Thyroid gland (tissue), 4 donors: ENCODE measurements around the gene CST3. TPM values are rescaled to one million over a fixed set of nuclear protein-coding genes. Genes with fewer than 3 reads are reported as not detected.

Source experiments
- DNase-seq, 2 donors: peaks; one replicate each; pipeline ENCODE4 v3.0.0-alpha.2; 2019
- H3K27ac ChIP-seq, 3 donors: fragments of 200-600 bp; sonication (generic); 1 replicate in 2 of 3; 2 replicates in 1 of 3; pipeline ENCODE4 v1.5.1; 2016 to 2019; ENCODE audit warnings: mild to moderate bottlenecking in 1 of 3, moderate library complexity in 1 of 3
- H3K27me3 ChIP-seq: fragments of 200-600 bp; sonication (generic); one replicate; pipeline ENCODE4 v1.5.1; 2019
- H3K36me3 ChIP-seq, 2 donors: fragments of 200-600 bp; sonication (generic); one replicate each; pipeline ENCODE4 v1.5.1; 2016 to 2019
- H3K4me1 ChIP-seq, 2 donors: fragments of 200-600 bp; sonication (generic); one replicate each; pipeline ENCODE4 v1.5.1; 2017 to 2019
- H3K4me3 ChIP-seq, 3 donors: fragments of 200-600 bp; sonication (generic); replicated peaks in 1 of 3; 1 replicate in 2 of 3; 2 replicates in 1 of 3; pipeline ENCODE4 v1.5.1; 2016; ENCODE audit warnings: mild to moderate bottlenecking in 1 of 3
- H3K9me3 ChIP-seq: fragments of 200-600 bp; sonication (generic); one replicate; pipeline ENCODE4 v1.5.1; 2017
- POLR2A ChIP-seq, 2 donors: fragments of 450-650 bp; IDR thresholded peaks; one replicate each; pipeline ENCODE4 v1.6.1; 2017; ENCODE audit warnings: antibody characterized with exemption in 2 of 2, mild to moderate bottlenecking in 2 of 2, moderate library complexity in 1 of 2
- WGBS, 2 donors: methylation state at CpG; one replicate each; pipeline ENCODE4 v1.1.5; 2017; 5-methylcytosine and 5-hydroxymethylcytosine counted together
- intact Hi-C: fragments of 100-400 bp; cut with DNase I; formaldehyde crosslinking; loops from one replicate; pipeline ENCODE4 v1.15.1; 2023
- total RNA-seq, 4 donors: library from RNA; depleted of rRNA; stranded (reverse); fragments of >200 nt; gene quantifications; one replicate each; pipeline ENCODE4 v1.2.3, GENCODE V29; 2016
- TF ChIP-seq, protein P1 (sequence below), 6 experiments: fragments of 200-600 bp in 3 of 6; fragments of 450-650 bp in 3 of 6; sonication (generic) in 3 of 6; IDR thresholded peaks; one replicate each; pipeline ENCODE4 v1.5.1; 2016 to 2019; ENCODE audit warnings: antibody characterized with exemption in 6 of 6, mild to moderate bottlenecking in 2 of 6, inconsistent platforms in 1 of 6, moderate library complexity in 1 of 6

CST3 gene
- total RNA-seq, 4 donors from 2014 or later = 638 to 1,425 (median 898) TPM

- WGBS, 2 donors = 89 to 92% methylated on average over 7 to 10 of the region's 10 CpGs
- Histone ChIP-seq H3K4me1 (no peaks in the 10 kb centered on the region), H3K9me3 (no peaks in the 10 kb centered on the region), H3K27ac (no peak overlapping the region), H3K27me3 (no peaks in the 10 kb centered on the region), H3K36me3 (no peaks in the 10 kb centered on the region), H3K4me3 (no peak overlapping the region)
- intact Hi-C loops = no loop called here
- DNase-seq = no peak
- TF ChIP-seq, protein P1, sequence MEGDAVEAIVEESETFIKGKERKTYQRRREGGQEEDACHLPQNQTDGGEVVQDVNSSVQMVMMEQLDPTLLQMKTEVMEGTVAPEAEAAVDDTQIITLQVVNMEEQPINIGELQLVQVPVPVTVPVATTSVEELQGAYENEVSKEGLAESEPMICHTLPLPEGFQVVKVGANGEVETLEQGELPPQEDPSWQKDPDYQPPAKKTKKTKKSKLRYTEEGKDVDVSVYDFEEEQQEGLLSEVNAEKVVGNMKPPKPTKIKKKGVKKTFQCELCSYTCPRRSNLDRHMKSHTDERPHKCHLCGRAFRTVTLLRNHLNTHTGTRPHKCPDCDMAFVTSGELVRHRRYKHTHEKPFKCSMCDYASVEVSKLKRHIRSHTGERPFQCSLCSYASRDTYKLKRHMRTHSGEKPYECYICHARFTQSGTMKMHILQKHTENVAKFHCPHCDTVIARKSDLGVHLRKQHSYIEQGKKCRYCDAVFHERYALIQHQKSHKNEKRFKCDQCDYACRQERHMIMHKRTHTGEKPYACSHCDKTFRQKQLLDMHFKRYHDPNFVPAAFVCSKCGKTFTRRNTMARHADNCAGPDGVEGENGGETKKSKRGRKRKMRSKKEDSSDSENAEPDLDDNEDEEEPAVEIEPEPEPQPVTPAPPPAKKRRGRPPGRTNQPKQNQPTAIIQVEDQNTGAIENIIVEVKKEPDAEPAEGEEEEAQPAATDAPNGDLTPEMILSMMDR (IDR thresholded peaks at IDR 0.05) = no peak
- no peak for TF ChIP-seq POLR2A (IDR thresholded peaks at IDR 0.05)
These were observed 49.0 kb downstream of the CST3 start for GRCh38 chr20:23588434-23589403.

- H3K27me3 ChIP-seq = no peaks in the 10 kb centered on the region
- TF ChIP-seq, protein P1 (IDR thresholded peaks at IDR 0.05) = no peak
- no peak for TF ChIP-seq POLR2A (IDR thresholded peaks at IDR 0.05)
- H3K36me3 ChIP-seq = no peaks in the 10 kb centered on the region
- no peak overlapping the region for H3K27ac ChIP-seq
- no peak overlapping the region for H3K4me3 ChIP-seq
- no peaks in the 10 kb centered on the region for H3K9me3 ChIP-seq
- no peak for DNase-seq
- no peaks in the 10 kb centered on the region for H3K4me1 ChIP-seq
- intact Hi-C loops = no loop called here
- 80 to 87% methylated on average over 7 of the region's 7 CpGs for whole genome bisulfite sequencing, 2 donors
These were observed 50.1 kb downstream of the CST3 start for GRCh38 chr20:23587631-23588030.

DNA sequence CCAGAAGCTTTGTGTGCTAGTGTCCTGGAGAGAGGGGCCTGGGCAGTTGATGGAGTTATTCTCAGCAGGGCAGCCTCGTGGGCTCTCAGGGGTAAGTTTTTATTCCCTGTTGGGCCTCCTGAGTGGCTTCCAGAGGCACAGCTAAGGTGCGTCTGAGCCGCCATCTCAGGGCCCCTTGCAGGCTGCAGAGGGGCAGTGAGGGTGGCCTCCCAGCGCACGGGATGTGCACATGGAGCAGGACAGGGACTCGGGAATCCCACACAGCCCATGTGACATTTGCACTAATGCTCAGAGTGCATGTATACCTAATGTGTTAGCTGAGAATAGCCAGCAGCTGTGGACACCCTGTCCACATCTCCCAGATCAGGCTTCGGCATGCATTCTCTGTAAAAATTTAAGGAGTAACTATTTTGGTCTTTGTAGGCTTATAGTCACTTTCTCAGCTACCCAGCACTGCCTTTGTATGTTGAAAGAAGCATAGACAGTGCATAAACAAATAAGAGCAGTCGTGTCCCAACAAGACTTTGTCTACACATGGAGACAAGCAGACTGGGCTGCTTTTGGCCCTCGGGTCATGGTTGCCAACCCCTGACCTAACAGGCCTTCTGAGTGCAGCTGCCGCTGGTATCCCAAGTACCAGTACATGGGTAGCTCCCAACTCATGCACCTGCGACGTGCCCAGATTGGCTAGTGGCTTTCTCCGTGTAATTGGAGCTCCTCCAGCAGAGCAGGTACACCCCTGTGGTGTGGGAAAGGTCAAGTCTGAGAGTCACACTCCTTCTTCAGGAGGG is 50.8 kb downstream of the CST3 start:
- H3K4me3 ChIP-seq = no peak overlapping the region
- H3K36me3 ChIP-seq = no peaks in the 10 kb centered on the region
- no peak for DNase-seq
- no peaks in the 10 kb centered on the region for H3K9me3 ChIP-seq
- intact Hi-C loops = no loop called here
- 66 to 68% methylated on average over 11 to 12 of the region's 13 CpGs for WGBS, 2 donors
- no peak overlapping the region for H3K27ac ChIP-seq
- H3K27me3 ChIP-seq = no peaks in the 10 kb centered on the region
- TF ChIP-seq POLR2A (IDR thresholded peaks at IDR 0.05) = no peak
- TF ChIP-seq, protein P1 (IDR thresholded peaks at IDR 0.05) = no peak
- no peaks in the 10 kb centered on the region for H3K4me1 ChIP-seq

- DNase-seq = no peak
- WGBS, 2 donors = 71 to 76% methylated on average over 4 to 5 of the region's 5 CpGs
These were observed 51.7 kb downstream of the CST3 start for GRCh38 chr20:23585808-23586734.

More at GRCh38 chr20:23585808-23586734, 51.7 kb downstream of the CST3 start:
- Histone ChIP-seq H3K27ac (no peak overlapping the region), H3K36me3 (no peaks in the 10 kb centered on the region), H3K27me3 (no peaks in the 10 kb centered on the region), H3K4me1 (no peaks in the 10 kb centered on the region), H3K9me3 (no peaks in the 10 kb centered on the region), H3K4me3 (no peak overlapping the region)
- no peak for TF ChIP-seq POLR2A (IDR thresholded peaks at IDR 0.05)
- TF ChIP-seq, protein P1 (IDR thresholded peaks at IDR 0.05) = no peak
- intact Hi-C loops = no loop called here
